GM12801 (cell line): ENCODE measurements around the gene TPCN2.

Experiments used
- TF ChIP-seq, protein P1 (sequence below): IDR thresholded peaks from one replicate; pipeline ENCODE4 v1.5.1; 2011; ENCODE audit warnings: control low read depth; ENCODE audit not compliant: insufficient read length; ENCODE audit errors: extremely low read depth

The TPCN2 gene

DNA sequence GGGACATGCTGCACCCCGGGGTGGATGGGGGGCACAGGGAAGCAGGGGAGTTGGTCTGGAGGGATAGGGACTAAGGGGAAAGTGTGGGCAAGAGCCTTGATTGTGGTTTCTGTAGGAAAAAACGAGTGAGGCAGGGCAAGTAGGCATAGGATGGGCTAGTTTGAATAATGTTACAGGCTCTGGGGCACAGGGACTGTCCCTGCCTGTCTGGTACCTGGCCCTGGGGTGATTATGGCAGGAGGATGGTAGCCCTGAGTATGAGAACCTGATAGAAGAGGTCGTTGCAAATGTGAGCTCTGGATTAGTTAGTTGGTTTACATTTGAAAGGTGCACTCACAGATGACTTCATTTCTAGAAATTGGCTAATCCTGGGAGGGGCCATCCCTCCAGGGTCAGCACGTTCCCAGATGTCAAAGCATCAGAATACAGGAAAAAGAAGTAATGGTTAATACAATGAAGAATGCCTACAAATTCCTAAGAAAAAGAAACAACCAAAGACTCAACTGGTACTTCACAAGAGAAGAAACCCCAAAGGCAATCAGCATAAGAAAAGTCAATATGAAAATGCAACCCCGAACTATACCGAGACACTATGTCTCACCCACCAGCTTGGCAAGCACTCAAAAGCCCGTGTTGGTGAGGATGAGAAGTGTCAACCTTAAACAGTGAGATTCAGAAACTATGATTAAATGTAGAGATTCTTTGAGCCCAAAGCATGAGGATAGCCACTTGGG lies 95.8 kb downstream of the TPCN2 start:
- TF ChIP-seq, protein P1, sequence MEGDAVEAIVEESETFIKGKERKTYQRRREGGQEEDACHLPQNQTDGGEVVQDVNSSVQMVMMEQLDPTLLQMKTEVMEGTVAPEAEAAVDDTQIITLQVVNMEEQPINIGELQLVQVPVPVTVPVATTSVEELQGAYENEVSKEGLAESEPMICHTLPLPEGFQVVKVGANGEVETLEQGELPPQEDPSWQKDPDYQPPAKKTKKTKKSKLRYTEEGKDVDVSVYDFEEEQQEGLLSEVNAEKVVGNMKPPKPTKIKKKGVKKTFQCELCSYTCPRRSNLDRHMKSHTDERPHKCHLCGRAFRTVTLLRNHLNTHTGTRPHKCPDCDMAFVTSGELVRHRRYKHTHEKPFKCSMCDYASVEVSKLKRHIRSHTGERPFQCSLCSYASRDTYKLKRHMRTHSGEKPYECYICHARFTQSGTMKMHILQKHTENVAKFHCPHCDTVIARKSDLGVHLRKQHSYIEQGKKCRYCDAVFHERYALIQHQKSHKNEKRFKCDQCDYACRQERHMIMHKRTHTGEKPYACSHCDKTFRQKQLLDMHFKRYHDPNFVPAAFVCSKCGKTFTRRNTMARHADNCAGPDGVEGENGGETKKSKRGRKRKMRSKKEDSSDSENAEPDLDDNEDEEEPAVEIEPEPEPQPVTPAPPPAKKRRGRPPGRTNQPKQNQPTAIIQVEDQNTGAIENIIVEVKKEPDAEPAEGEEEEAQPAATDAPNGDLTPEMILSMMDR = no peak

DNA sequence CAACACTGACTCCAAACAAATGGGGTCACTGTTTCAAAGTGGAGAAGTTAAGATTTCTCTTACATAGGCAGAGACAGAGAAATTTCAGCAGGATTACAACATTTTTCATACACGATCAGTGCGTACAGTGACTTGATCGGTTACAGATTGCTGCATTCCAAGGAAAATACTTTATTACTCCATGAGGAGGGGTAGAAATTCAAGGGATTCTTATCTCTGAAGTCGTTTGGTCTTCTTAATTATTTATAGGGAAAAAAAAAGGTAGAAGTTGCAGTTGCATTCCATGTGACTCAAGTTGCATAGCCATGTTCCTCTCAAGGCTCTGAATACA lies 96.3 kb downstream of the TPCN2 start:
- TF ChIP-seq, protein P1 = no peak

DNA sequence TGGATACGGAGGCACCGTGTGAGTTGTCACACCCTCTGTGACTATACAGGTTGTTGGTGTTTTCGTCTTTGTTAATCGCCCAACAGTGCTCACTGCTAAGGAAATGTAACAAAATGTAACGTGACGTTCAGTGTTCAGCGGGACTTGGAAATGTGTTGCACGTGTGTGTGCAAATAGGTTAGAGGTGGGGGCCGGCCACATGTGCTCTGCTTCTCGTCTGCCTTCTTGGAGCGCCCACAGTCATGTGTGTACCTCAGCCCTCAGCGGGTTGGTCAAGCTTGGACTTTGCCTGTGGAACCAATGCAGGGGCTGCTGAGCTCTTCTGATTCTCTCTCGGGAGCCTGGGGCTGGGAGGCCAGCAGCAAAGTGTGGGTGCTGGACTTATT lies 99.6 kb downstream of the TPCN2 start:
- TF ChIP-seq, protein P1 = no peak

DNA sequence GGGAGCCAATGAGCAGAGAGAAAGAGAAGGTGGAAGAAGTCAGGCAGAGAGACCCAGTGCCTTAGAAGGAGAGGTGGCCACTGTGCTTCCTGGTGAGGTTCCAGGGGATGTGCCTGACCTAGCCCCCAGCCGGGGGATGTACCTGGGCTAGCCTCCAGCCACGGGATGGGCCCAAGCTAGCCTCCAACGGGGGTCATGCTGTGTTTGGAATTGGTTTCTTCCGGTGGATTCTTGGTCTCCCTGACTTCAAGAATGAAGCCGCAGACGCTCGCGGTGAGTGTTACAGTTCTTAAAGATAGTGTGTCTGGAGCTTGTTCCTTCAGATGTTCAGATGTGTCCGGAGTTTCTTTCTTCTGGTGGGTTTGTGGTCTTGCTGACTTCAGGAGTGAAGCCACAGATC lies 100.1 kb downstream of the TPCN2 start:
- TF ChIP-seq, protein P1 = no peak

DNA sequence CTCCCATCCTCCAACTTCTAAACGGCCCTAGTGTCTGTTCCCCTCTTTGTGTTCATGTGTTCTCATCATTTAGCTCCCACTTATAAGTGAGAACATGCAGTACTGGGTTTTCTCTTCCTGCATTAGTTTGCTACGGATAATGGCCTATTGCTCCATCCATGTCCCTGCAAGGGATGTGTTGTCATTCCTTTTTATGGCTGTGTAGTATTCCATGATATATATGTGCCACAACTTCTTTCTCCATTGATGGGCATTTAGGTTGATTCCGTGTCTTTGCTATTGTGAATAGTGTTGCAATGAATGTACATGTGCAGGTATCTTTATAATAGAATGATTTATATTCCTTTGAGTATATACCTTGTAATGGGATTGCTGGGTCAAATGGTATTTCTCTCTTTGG lies 101.4 kb downstream of the TPCN2 start:
- TF ChIP-seq, protein P1 = no peak

DNA sequence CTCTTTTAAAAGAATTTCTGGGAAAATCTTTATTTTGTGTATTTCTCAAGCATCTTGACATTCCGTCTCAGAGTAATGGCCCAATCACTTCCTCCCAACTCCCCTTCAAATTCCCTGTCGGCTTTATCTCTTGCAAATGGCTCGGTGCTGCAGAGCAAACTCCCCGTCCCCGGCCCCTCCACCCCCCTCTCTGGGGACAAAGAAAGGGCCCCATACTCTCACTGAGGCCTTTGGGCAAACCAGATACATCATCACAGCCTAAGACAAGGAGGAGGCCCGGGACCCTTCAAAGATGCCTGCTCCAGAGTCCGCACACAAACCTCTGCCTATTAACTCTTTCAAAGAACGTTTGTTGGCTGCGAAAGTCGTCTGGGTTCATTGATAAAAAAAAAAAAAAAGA lies 103.1 kb downstream of the TPCN2 start:
- TF ChIP-seq, protein P1 = no peak

DNA sequence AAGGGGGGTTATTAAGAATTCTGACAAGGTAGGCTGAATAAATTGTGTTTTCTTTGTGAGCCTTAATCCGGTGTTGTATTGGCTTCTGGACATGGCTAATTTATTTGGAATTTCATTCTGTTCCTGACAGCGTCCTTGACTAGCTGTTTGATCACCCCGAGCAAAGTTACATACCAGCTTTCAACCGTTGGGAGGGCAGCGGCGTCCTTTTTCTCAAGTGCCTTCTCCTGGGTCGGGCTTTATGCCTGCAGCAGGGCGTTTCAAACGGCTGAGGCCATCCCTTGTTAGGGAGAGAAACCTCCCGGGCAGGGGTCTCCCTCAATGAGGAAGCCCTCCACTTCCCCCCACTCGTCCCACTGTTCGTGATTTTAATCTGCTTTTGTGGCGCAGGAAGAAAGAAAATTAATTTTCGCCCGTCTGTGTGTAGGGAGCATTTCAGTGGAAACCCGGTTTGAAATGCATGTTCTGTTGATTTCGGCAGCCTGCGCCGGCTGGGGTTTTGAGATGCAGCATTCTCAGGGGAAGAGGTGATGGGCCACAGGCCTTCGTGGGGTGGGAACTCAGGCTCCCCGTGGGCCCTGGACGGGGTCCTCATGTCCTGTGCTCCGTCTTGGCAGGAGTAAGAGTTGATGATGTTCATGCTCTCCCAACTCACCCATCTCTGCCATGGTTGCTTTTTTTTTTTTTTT lies 104.1 kb downstream of the TPCN2 start:
- TF ChIP-seq, protein P1 = no peak
